Medulla oblongata (tissue), 1 donor: Measurements from ENCODE around the gene SLC1A3.

Experiments
- DNase-seq: peaks from one replicate; pipeline ENCODE4 v3.0.0-alpha.2; 2015; ENCODE audit errors: extremely low spot score

The SLC1A3 gene

GRCh38 chr5:36717131-36717695 lies 110.8 kb downstream of the SLC1A3 start:
- no peak for DNase-seq

- no peak for DNase-seq
Measured at GRCh38 chr5:36719282-36719681, 112.9 kb downstream of the SLC1A3 start.

- DNase-seq, result no peak
Measured at GRCh38 chr5:36720688-36721087, 114.3 kb downstream of the SLC1A3 start.

- no peak for DNase-seq
Measured at GRCh38 chr5:36721664-36722235, 115.3 kb downstream of the SLC1A3 start.

GRCh38 chr5:36722900-36723299 lies 116.5 kb downstream of the SLC1A3 start:
- DNase-seq, result no peak

- peak; percentile 49 for DNase-seq
Measured at GRCh38 chr5:36723912-36724311, 117.5 kb downstream of the SLC1A3 start.

GRCh38 chr5:36724467-36725332 lies 118.3 kb downstream of the SLC1A3 start:
- peak; percentile 74 for DNase-seq

- no peak for DNase-seq
Measured at GRCh38 chr5:36726317-36726716, 119.9 kb downstream of the SLC1A3 start.

GRCh38 chr5:36726767-36727166 lies 120.4 kb downstream of the SLC1A3 start:
- no peak for DNase-seq

GRCh38 chr5:36728697-36729543 lies 122.5 kb downstream of the SLC1A3 start:
- peak; percentile 91 for DNase-seq

GRCh38 chr5:36730537-36731216 lies 124.3 kb downstream of the SLC1A3 start:
- no peak for DNase-seq

- DNase-seq, result no peak
Measured at GRCh38 chr5:36733183-36733582, 126.8 kb downstream of the SLC1A3 start.

- peak; percentile 12 for DNase-seq
Measured at GRCh38 chr5:36734422-36734821, 128.0 kb downstream of the SLC1A3 start.

GRCh38 chr5:36735891-36736290 lies 129.5 kb downstream of the SLC1A3 start:
- DNase-seq, result no peak
